NB4 (cell line): ENCODE measurements around the gene CCDC187.
"Not testable (repeated sequence)": the region's sequence is repeated elsewhere in the genome, so short reads cannot be mapped to it uniquely, and the experiment has no call there.

Experiments used
- DNase-seq: peaks from one replicate; pipeline ENCODE4 v3.0.0; 2010; ENCODE audit warnings: low read depth
- H3K4me3 ChIP-seq: one replicate; pipeline ENCODE4 v1.5.1; 2011; ENCODE audit warnings: mild to moderate bottlenecking, low read depth, low read length, moderate library complexity
- MYC ChIP-seq: IDR thresholded peaks from 2 replicates; pipeline ENCODE4 v1.6.1; 2011; ENCODE audit warnings: low read depth, low read length
- POLR2A ChIP-seq: IDR thresholded peaks from 2 replicates; pipeline ENCODE4 v1.6.1; 2011; ENCODE audit warnings: mild to moderate bottlenecking; ENCODE audit not compliant: insufficient read length; ENCODE audit errors: extremely low read depth
- TF ChIP-seq, protein P1 (sequence below): IDR thresholded peaks from 2 replicates; pipeline ENCODE4 v1.6.1; 2011; ENCODE audit warnings: low read depth, low read length
- TF ChIP-seq, protein P2 (sequence below): IDR thresholded peaks from one replicate; pipeline ENCODE4 v1.5.1; 2012; ENCODE audit warnings: low read depth, low read length

CCDC187 gene

DNA sequence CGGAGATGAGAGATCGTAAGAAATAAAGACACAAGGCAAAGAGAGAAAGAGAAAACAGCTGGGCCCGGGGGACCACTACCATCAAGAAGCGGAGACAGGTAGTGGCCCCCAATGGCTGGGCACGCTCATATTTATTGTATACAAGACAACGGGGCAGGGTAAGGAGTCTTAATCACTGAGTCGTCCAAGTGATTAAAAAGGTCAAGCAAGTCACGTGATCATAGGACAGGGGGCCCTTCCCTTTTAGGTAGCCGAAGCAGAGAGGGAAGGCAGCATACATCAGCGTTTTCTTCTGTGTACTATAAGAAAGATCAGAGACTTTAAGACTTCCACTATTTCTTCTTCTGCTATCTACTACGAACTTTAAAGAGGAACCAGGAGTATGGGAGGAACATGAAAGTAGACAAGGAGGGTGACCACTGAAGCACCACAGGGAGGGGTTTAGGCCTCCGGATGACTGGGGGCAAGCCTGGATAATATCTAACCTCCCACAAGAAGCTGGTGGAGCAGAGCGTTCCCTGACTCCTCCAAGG is 33.7 kb downstream of the CCDC187 start:
- no peak overlapping the region for H3K4me3 ChIP-seq
- TF ChIP-seq MYC (no peak), POLR2A (no peak)
- TF ChIP-seq, protein P1, sequence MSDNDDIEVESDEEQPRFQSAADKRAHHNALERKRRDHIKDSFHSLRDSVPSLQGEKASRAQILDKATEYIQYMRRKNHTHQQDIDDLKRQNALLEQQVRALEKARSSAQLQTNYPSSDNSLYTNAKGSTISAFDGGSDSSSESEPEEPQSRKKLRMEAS: no peak
- TF ChIP-seq, protein P2, sequence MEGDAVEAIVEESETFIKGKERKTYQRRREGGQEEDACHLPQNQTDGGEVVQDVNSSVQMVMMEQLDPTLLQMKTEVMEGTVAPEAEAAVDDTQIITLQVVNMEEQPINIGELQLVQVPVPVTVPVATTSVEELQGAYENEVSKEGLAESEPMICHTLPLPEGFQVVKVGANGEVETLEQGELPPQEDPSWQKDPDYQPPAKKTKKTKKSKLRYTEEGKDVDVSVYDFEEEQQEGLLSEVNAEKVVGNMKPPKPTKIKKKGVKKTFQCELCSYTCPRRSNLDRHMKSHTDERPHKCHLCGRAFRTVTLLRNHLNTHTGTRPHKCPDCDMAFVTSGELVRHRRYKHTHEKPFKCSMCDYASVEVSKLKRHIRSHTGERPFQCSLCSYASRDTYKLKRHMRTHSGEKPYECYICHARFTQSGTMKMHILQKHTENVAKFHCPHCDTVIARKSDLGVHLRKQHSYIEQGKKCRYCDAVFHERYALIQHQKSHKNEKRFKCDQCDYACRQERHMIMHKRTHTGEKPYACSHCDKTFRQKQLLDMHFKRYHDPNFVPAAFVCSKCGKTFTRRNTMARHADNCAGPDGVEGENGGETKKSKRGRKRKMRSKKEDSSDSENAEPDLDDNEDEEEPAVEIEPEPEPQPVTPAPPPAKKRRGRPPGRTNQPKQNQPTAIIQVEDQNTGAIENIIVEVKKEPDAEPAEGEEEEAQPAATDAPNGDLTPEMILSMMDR: no peak
- DNase-seq: no peak

DNA sequence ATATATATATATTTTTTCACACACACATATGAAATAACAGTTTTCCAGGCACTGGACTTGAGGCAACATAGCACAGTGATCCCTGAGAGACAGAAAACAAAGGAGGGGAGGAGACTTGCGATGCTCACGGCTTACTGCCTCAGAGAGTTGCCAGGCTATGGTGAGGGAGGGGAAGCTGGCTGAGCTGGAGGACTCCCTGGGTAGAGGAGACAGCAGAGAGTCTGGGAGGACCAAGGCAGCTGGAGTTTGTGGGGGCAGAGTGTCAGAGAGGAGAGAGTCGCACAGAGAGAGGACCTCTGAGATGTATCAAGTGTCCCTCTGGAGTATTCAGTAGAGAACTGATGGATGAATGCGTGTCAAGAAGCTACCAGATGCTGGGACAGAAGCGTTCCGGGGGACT is 35.2 kb downstream of the CCDC187 start:
- DNase-seq: no peak
- TF ChIP-seq MYC (no peak), POLR2A (no peak)
- TF ChIP-seq, protein P1: no peak
- TF ChIP-seq, protein P2: no peak

DNA sequence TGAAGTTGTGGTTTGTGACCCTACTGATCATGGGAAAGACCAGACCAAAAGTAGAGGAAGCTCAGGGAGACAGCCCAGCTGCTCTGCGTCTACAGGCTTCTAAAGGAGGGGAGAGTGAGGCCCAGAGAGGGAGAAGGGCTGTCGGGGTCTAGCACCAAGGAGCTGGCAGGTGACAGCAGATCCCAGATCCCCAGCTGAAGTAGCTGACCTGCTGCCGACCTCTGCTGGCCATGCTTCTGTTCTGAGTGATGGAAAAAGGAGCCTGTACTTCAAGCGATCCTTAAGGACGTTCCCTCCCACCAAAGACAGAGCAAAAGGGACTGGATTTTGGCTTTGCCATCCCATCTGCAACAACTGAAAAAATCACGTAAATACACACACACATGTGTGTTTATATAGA is 35.6 kb downstream of the CCDC187 start:
- no peak for DNase-seq
- TF ChIP-seq, protein P1: no peak
- TF ChIP-seq, protein P2: no peak
- no peak for TF ChIP-seq MYC
- H3K4me3 ChIP-seq: no peak overlapping the region

More for the DNA sequence above, 35.2 kb downstream of the CCDC187 start:
- no peak overlapping the region for H3K4me3 ChIP-seq

DNA sequence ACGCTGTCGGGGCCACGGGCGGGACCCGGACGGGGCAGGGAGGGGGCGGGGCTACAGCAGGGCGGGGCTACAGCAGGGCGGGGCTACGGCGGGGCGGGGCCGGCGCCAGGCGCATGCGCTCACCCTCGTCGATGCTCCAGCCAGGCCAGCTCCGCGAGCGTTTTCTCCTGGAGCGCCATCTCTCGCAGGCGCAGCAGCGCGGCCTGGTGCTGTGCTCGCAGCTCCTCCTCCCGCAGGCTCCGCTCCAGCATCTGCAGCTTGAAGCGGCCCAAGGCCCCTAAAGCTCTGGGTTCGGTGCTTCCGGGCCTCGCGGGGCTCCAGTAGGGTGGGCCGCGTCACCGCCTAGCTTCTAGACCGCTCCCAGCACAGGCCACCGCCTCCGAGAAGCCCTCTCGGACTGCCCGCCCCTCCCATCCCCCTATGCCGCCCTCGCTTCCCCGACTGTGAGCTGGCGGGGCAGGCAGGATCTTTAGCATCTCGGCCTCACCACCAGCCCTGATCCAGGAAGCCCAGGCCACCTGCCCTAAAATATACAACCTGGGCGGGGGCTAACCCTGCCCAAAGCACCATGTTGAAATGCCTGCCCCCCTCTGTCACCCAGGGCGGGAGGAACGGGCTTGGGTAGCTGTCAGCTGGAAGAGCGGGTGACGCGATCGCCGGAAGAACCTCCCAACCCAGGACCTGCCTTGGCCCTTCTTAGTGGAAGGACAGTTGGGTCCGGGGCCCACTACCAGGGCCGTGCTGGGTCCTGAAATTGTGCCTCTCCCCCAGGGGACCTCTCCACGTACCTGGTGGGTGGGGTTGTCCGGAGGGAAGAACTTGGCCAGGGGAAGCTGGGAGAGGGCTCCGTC is 36.4 kb downstream of the CCDC187 start:
- H3K4me3 ChIP-seq: peak overlapping the region; percentile 38
- DNase-seq: peak; percentile 79
- TF ChIP-seq, protein P1: 0 out of 2 replicates have a peak, but pooled peaks have one; percentile 6
- TF ChIP-seq MYC (no peak), POLR2A (no peak)
- TF ChIP-seq, protein P2: peak; percentile 23

DNA sequence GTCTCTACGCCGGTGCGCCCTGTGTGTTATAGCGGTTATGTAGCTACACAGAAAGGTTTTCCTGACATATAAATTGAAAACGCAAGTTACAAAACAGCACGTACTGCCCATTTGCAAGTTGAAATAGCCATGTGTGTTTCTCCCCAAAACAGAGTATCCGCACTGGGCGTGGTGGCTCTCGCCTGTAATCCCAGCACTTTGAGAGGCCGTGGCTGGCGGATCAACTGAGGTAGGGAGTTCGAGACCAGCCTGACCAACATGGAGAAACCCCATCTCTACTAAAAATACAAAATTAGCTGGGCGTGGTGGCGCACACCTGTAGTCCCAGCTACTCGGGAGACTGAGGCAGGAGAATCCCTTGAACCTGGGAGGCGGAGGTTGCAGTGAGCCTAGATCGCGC is 37.3 kb downstream of the CCDC187 start:
- H3K4me3 ChIP-seq, DNase-seq: not testable (repeated sequence)

DNA sequence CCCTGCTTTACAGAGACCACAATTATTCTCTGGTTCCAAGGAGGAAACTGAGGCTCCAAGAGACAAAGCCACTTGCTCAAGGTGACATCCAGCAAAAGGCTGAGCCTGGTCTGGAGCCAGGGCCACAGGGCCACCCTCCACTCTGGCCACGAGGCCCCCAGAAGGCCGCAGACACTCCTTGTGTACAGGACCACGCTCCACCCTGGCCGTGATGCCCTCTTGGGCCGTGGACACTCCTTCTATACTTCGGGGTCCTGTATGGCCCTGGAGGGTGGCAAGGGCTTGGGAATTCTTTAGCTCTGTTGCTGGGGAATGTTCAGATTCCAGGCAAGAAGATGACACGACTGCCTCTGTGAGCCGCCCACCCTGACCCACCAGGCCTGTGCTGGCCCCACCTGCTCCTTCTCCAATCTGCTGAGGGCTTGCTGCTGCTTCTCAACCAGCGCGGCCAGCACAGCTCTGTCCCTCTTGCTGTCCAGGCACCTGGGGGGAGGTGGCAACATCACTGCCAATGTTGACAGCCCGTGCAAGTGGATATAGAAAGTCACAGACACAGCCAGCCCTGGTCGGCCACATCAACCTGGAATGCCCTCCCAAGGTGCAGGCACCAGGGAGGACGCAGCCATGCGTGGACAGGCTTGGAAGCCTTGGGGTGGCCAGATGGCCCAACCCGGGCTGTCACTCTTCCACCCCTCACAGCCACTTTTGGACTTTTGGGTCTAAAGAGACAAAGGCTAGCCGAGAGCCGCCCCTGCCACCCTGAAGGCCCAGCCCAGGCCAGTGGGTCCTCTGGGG is 38.1 kb downstream of the CCDC187 start:
- H3K4me3 ChIP-seq: no peak overlapping the region
- TF ChIP-seq, protein P1: no peak
- no peak for TF ChIP-seq MYC
- TF ChIP-seq POLR2A: no peak
- TF ChIP-seq, protein P2: no peak
- DNase-seq: no peak
